H1 (cell line): Measurements from ENCODE around the gene CLASP2. TPM values are rescaled to one million over a fixed set of nuclear protein-coding genes. Genes with fewer than 3 reads are reported as not detected.

Experiments
- CTCF ChIA-PET: fragments of 300-600 bp; sonication (Branson Sonifier 250); formaldehyde crosslinking; loops from one replicate; lab custom pipeline; 2021; ENCODE audit not compliant: partially characterized antibody; lab: Charles Lee
- POLR2A ChIA-PET: fragments of 300-600 bp; sonication (Branson Sonifier 250); formaldehyde crosslinking; loops from one replicate; lab custom pipeline; 2021; ENCODE audit warnings: inconsistent platforms; ENCODE audit not compliant: partially characterized antibody; lab: Charles Lee
- DNase-seq, 2 experiments: peaks; one replicate each; pipeline versions ENCODE4 v3.0.0 to v3.0.0-alpha.2; 2010 to 2022; ENCODE audit warnings: low spot score in 2 of 2, low read depth in 1 of 2, mixed read lengths in 1 of 2
- FAIRE-seq: peaks from 2 replicates; lab custom pipeline; 2011; peaks lifted over from hg19 to GRCh38; lab: Jason Lieb, UNC
- H2AFZ ChIP-seq: 2 replicates; pipeline ENCODE4 v1.8.1; 2012; ENCODE audit warnings: low read length, inconsistent platforms
- H2AK5ac ChIP-seq: 2 replicates; pipeline ENCODE4 v1.6.1; 2013; ENCODE audit warnings: low read depth, low read length
- H2BK120ac ChIP-seq: replicated peaks from 2 replicates; pipeline ENCODE3; 2013; ENCODE audit warnings: low read depth, low read length, inconsistent platforms
- H2BK12ac ChIP-seq: 2 replicates; pipeline ENCODE4 v1.6.1; 2013; ENCODE audit warnings: low read depth, low read length
- H2BK15ac ChIP-seq: 2 replicates; pipeline ENCODE4 v1.6.1; 2013; ENCODE audit warnings: low read length
- H2BK20ac ChIP-seq: 2 replicates; pipeline ENCODE4 v1.6.1; 2013; ENCODE audit warnings: low read length
- H2BK5ac ChIP-seq: 2 replicates; pipeline ENCODE4 v1.6.1; 2013; ENCODE audit warnings: low read depth, low read length
- H3K14ac ChIP-seq: 2 replicates; pipeline ENCODE4 v1.6.1; 2013; ENCODE audit warnings: inconsistent platforms; ENCODE audit not compliant: insufficient read length
- H3K18ac ChIP-seq: 2 replicates; pipeline ENCODE4 v1.6.1; 2013; ENCODE audit warnings: low read length; ENCODE audit errors: extremely low read depth
- H3K23ac ChIP-seq: 2 replicates; pipeline ENCODE4 v1.6.1; 2013; ENCODE audit warnings: inconsistent platforms; ENCODE audit not compliant: insufficient read length
- H3K23me2 ChIP-seq: 2 replicates; pipeline ENCODE4 v1.6.1; 2013; ENCODE audit warnings: low read depth, low read length
- H3K27ac ChIP-seq: 2 replicates; pipeline ENCODE4 v1.6.1; 2011; ENCODE audit warnings: low read depth, low read length, inconsistent platforms
- H3K27me3 ChIP-seq, 4 experiments: replicated peaks in 1 of 4; 1 replicate in 1 of 4; 2 replicates in 3 of 4; pipeline versions ENCODE4 v1.6.1 to v1.8.1; 2011 to 2013; ENCODE audit warnings: low read length in 3 of 4, mild to moderate bottlenecking in 3 of 4, inconsistent platforms in 2 of 4, mixed read lengths in 2 of 4, moderate library complexity in 1 of 4; ENCODE audit not compliant: control insufficient read depth in 3 of 4, insufficient read depth in 3 of 4; ENCODE audit errors: extremely low read depth in 1 of 4
- H3K36me3 ChIP-seq, 4 experiments: 2 replicates each; pipeline versions ENCODE4 v1.6.1 to v1.8.1; 2011 to 2013; ENCODE audit warnings: mild to moderate bottlenecking in 4 of 4, low read length in 3 of 4, moderate library complexity in 2 of 4, control low read depth in 1 of 4, inconsistent platforms in 1 of 4; ENCODE audit not compliant: insufficient read depth in 4 of 4, control insufficient read depth in 2 of 4
- H3K4ac ChIP-seq: replicated peaks from 2 replicates; pipeline ENCODE3; 2013; ENCODE audit warnings: low read length, low read depth, mixed read lengths, inconsistent platforms; ENCODE audit not compliant: insufficient read length
- H3K4me1 ChIP-seq, 4 experiments: replicated peaks in 1 of 4; 1 replicate in 1 of 4; 2 replicates in 3 of 4; pipeline versions ENCODE4 v1.6.1 to v1.8.1; 2011 to 2013; ENCODE audit warnings: low read length in 3 of 4, inconsistent platforms in 2 of 4, mixed read lengths in 1 of 4; ENCODE audit not compliant: insufficient read depth in 4 of 4, control insufficient read depth in 3 of 4
- H3K4me2 ChIP-seq, 2 experiments: 2 replicates each; pipeline versions ENCODE4 v1.6.1 to v1.8.1; 2011 to 2013; ENCODE audit warnings: low read depth in 2 of 2, low read length in 2 of 2, control low read depth in 1 of 2, inconsistent platforms in 1 of 2, mild to moderate bottlenecking in 1 of 2; ENCODE audit not compliant: insufficient read depth in 1 of 2
- H3K4me3 ChIP-seq, 4 experiments: fragments of 200-600, 300-600 bp in 1 of 4; sonication (generic), shearing (Covaris generic), sonication (Bioruptor Twin) in 1 of 4; 2 replicates each; pipeline versions ENCODE4 v1.5.1 to v1.8.1; 2011 to 2016; ENCODE audit warnings: low read length in 4 of 4, low read depth in 3 of 4, control low read depth in 2 of 4, inconsistent platforms in 2 of 4, mild to moderate bottlenecking in 2 of 4, mixed read lengths in 1 of 4, moderate library complexity in 1 of 4; ENCODE audit not compliant: insufficient read depth in 2 of 4; ENCODE audit errors: extremely low read depth in 1 of 4
- H3K56ac ChIP-seq: replicated peaks from 2 replicates; pipeline ENCODE3; 2013; ENCODE audit warnings: low read depth, mild to moderate bottlenecking, mixed read lengths, low read length, inconsistent platforms; ENCODE audit not compliant: insufficient read length
- H3K79me1 ChIP-seq: 2 replicates; pipeline ENCODE4 v1.6.1; 2013; ENCODE audit warnings: low read depth, low read length, control low read depth
- H3K79me2 ChIP-seq, 2 experiments: 2 replicates each; pipeline versions ENCODE4 v1.6.1 to v1.8.1; 2012 to 2013; ENCODE audit warnings: low read length in 2 of 2, mild to moderate bottlenecking in 2 of 2, inconsistent platforms in 1 of 2; ENCODE audit not compliant: insufficient read depth in 2 of 2, control insufficient read depth in 1 of 2
- H3K9ac ChIP-seq, 4 experiments: replicated peaks in 1 of 4; 1 replicate in 1 of 4; 2 replicates in 3 of 4; pipeline versions ENCODE4 v1.6.1 to v1.8.1; 2011 to 2013; ENCODE audit warnings: low read depth in 3 of 4, low read length in 3 of 4, control low read depth in 2 of 4, mild to moderate bottlenecking in 2 of 4, moderate library complexity in 2 of 4, inconsistent platforms in 1 of 4; ENCODE audit errors: extremely low read depth in 1 of 4
- H3K9me3 ChIP-seq, 2 experiments: 2 replicates each; pipeline versions ENCODE4 v1.6.1 to v1.8.1; 2012 to 2013; ENCODE audit warnings: mild to moderate bottlenecking in 2 of 2, moderate library complexity in 2 of 2, control low read depth in 1 of 2, inconsistent platforms in 1 of 2, low read depth in 1 of 2, low read length in 1 of 2, mixed read lengths in 1 of 2; ENCODE audit not compliant: insufficient read depth in 2 of 2
- H4K20me1 ChIP-seq, 2 experiments: replicated peaks in 1 of 2; 2 replicates each; pipeline versions ENCODE3 to v1.8.1; 2011 to 2013; ENCODE audit warnings: inconsistent platforms in 2 of 2, low read length in 2 of 2, mild to moderate bottlenecking in 1 of 2; ENCODE audit not compliant: insufficient read depth in 2 of 2, control insufficient read depth in 1 of 2
- H4K5ac ChIP-seq: 2 replicates; pipeline ENCODE4 v1.6.1; 2013; ENCODE audit warnings: low read length, low read depth, mixed read lengths, inconsistent platforms; ENCODE audit not compliant: insufficient read length
- H4K8ac ChIP-seq: 2 replicates; pipeline ENCODE4 v1.8.0; 2013; ENCODE audit warnings: mild to moderate bottlenecking, moderate library complexity, low read length, inconsistent platforms; ENCODE audit not compliant: insufficient read depth; ENCODE audit errors: extremely low read depth
- H4K91ac ChIP-seq: replicated peaks from 2 replicates; pipeline ENCODE3; 2013; ENCODE audit warnings: low read length, mixed read lengths, inconsistent platforms; ENCODE audit not compliant: insufficient read length
- BACH1 ChIP-seq: IDR thresholded peaks from 2 replicates; pipeline ENCODE4 v1.6.1; 2012; ENCODE audit warnings: low read length, improper control_type of control experiment
- CHD1 ChIP-seq: IDR thresholded peaks from 2 replicates; pipeline ENCODE4 v1.6.1; 2012; ENCODE audit warnings: low read depth, low read length, improper control_type of control experiment
- CREB1 ChIP-seq: IDR thresholded peaks from 2 replicates; pipeline ENCODE4 v1.6.1; 2012; ENCODE audit warnings: inconsistent platforms
- EGR1 ChIP-seq: IDR thresholded peaks from 2 replicates; pipeline ENCODE4 v1.6.1; 2011; ENCODE audit warnings: low read depth, low read length, borderline replicate concordance
- FOSL1 ChIP-seq: IDR thresholded peaks from 2 replicates; pipeline ENCODE4 v1.6.1; 2011; ENCODE audit warnings: mild to moderate bottlenecking, low read depth, low read length, moderate library complexity; ENCODE audit not compliant: insufficient read depth
- KDM1A ChIP-seq: fragments of 200-600, 300-600 bp; sonication (generic); IDR thresholded peaks from 2 replicates; pipeline ENCODE4 v1.7.1; 2016; ENCODE audit warnings: mild to moderate bottlenecking, low read length, borderline replicate concordance
- KDM5A ChIP-seq: fragments of 200-600 bp; IDR thresholded peaks from 2 replicates; pipeline ENCODE4 v1.7.1; 2012; ENCODE audit warnings: mild to moderate bottlenecking, low read length, inconsistent platforms, mixed read lengths
- RXRA ChIP-seq: IDR thresholded peaks from 2 replicates; pipeline ENCODE4 v1.6.1; 2011; ENCODE audit warnings: low read depth, mild to moderate bottlenecking, low read length, moderate library complexity; ENCODE audit not compliant: insufficient read depth
- YY1 ChIP-seq: IDR thresholded peaks from 2 replicates; pipeline ENCODE4 v1.6.1; 2011; ENCODE audit warnings: low read depth, mild to moderate bottlenecking, low read length
- WGBS, 2 experiments: shearing (Covaris generic) in 1 of 2; methylation state at CpG; one replicate each; pipeline versions ENCODE4 v1.1.6 to v1.1.7; 2013 to 2015; ENCODE audit warnings: low lambda C conversion rate in 2 of 2, mixed read lengths in 2 of 2, inconsistent platforms in 1 of 2, low coverage in 1 of 2, missing lambda C conversion rate in 1 of 2; ENCODE audit not compliant: insufficient replicate concordance in 2 of 2, insufficient coverage in 1 of 2, insufficient read length in 1 of 2; ENCODE audit errors: extremely low coverage in 1 of 2, missing lambda C conversion rate in 1 of 2; 5-methylcytosine and 5-hydroxymethylcytosine counted together
- polyA plus RNA-seq, 7 experiments: library from polyadenylated mRNA; depleted of rRNA in 3 of 7; stranded (reverse) in 5 of 7; unstranded in 2 of 7; fragments of >200 nt in 5 of 7; fragments of 200-250 nt in 2 of 7; gene quantifications; 1 replicate in 5 of 7; 2 replicates in 1 of 7; 4 replicates in 1 of 7; pipeline versions ENCODE4 v1.2.1 to v1.2.3, GENCODE V29; 2011 to 2013; ENCODE audit warnings: missing spikeins in 2 of 7, mixed read lengths in 2 of 7
- total RNA-seq: library from RNA; stranded (reverse); fragmentation: NEBNext Ultra II Directional; extraction: Animal tissue kit (Norgen Biotek cat#: 25700); gene quantifications from 2 replicates; pipeline ENCODE4 v1.2.1, GENCODE V29; 2021

The CLASP2 gene
- total and polyA plus RNA-seq, 2 of the 8 experiments (the other 6 are each of a cell fraction or from before 2014, with no cell fraction given), result 21.7 to 58.0 TPM

GRCh38 chr3:33658039-33658438 is 60.0 kb downstream of the CLASP2 start:
- POLR2A ChIA-PET, result interaction anchor here (2.0 kb wide), 1 partner anchor 13 kb away, joined by 6 read pairs; no protein-coding TSS in a partner anchor
- no peak overlapping the region for H4K5ac ChIP-seq

More at GRCh38 chr3:33658039-33658438, 60.0 kb downstream of the CLASP2 start:
- Histone ChIP-seq H4K8ac (no peak overlapping the region), H3K4me1 (peaks cover 0 to 8% (median 3%) of the 10 kb centered on the region in 4 experiments; a peak in 4 of 7 replicates), H3K4me2 (no peak overlapping the region; a peak in 1 of 4 replicates), H3K27me3 (no peaks in the 10 kb centered on the region), H3K9ac (no peak overlapping the region), H3K4ac (no peak overlapping the region), H4K91ac (no peak overlapping the region), H3K79me1 (no peaks in the 10 kb centered on the region; the same call in 1 of the 2 replicates), H3K23me2 (no peaks in the 10 kb centered on the region), H3K56ac (no peak overlapping the region), H3K9me3 (no peaks in the 10 kb centered on the region), H3K79me2 (peaks cover 0 to 51% of the 10 kb centered on the region in 2 experiments; a peak in 2 of 4 replicates), H4K20me1 (peaks cover 0 to 2% of the 10 kb centered on the region in 2 experiments), H2AFZ (no peak overlapping the region), H3K27ac (no peak overlapping the region), H2BK20ac (no peak overlapping the region), H3K18ac (no peak overlapping the region), H3K23ac (no peak overlapping the region), H2AK5ac (no peak overlapping the region), H3K14ac (no peak overlapping the region), H3K4me3 (no peak overlapping the region), H2BK120ac (no peak overlapping the region), H2BK15ac (no peak overlapping the region), H2BK12ac (no peak overlapping the region), H3K36me3 (no peaks in the 10 kb centered on the region; a peak in 1 of 8 replicates), H2BK5ac (no peak overlapping the region)
- 96% methylated on average over 1 of the region's 1 CpG; no CpG with 5 or more reads in 1 of the 2 experiments for WGBS, 2 experiments
- FAIRE-seq (no peak), DNase-seq (no peak)
- CTCF ChIA-PET, result interaction anchor here (1.7 to 3.1 kb wide), 3 partner anchors 21 to 129 kb away, joined by 7 to 12 read pairs (median 12); no protein-coding TSS in a partner anchor
- TF ChIP-seq KDM1A (no peak), FOSL1 (no peak), BACH1 (no peak), YY1 (no peak), CREB1 (no peak), CHD1 (no peak), RXRA (no peak), EGR1 (no peak), KDM5A (no peak)
